ENCODE measurements around the gene HTRA1. TPM values are rescaled to one million over a fixed set of nuclear protein-coding genes. Genes with fewer than 3 reads are reported as not detected.

HTRA1 gene
- total RNA-seq, 1 experiment from 2014 or later, result 157 TPM

GRCh38 chr10:122419876-122420623, 41.3 kb upstream of the HTRA1 start:
- Mint-ChIP-seq H3K9me3 (ENCODE audit: unreplicated experiment) (no peaks in the 10 kb centered on the region), H3K4me1 (ENCODE audit: insufficient read depth, unreplicated experiment) (peaks cover 44% of the 10 kb centered on the region), H3K27ac (ENCODE audit: low read depth, unreplicated experiment) (peak overlapping the region; percentile 91), H3K36me3 (ENCODE audit: insufficient read depth, unreplicated experiment) (peaks cover 42% of the 10 kb centered on the region), H3K4me3 (ENCODE audit: unreplicated experiment) (peak overlapping the region; percentile 52), H3K27me3 (ENCODE audit: insufficient read depth, unreplicated experiment) (no peaks in the 10 kb centered on the region)
- no peak for TF ChIP-seq CTCF (IDR thresholded peaks at IDR 0.05; ENCODE audit: unreplicated experiment)
- ChIA-PET POLR2A (interaction anchor here (0.6 to 2.4 kb wide), 8 partner anchors 12 to 113 kb away, joined by 3 to 17 read pairs (median 6); partner anchors contain the start of gene PLEKHA1), CTCF (interaction anchor here (0.9 to 2.1 kb wide), 8 partner anchors 15 to 145 kb away, joined by 3 to 10 read pairs (median 4); partner anchors contain the start of gene PLEKHA1)
- no TSS peak for BruUV-seq (replicated peaks)
- intact Hi-C loops (cut with micrococcal nuclease), result loop anchor here (2.0 kb wide), 1 partner anchor 45 kb away; the partner anchor contains the start of gene PLEKHA1
- peak; percentile 81 for DNase-seq (ENCODE audit: unreplicated experiment)

GRCh38 chr10:122420624-122421007, 40.7 kb upstream of the HTRA1 start:
- ChIA-PET CTCF (no interaction called here), POLR2A (interaction anchor here (0.6 to 2.4 kb wide), 6 partner anchors 21 to 113 kb away, joined by 4 to 17 read pairs (median 8); partner anchors contain the start of gene PLEKHA1)
- H3K36me3 Mint-ChIP-seq (ENCODE audit: insufficient read depth, unreplicated experiment), result peaks cover 38% of the 10 kb centered on the region
- H3K4me3 Mint-ChIP-seq (ENCODE audit: unreplicated experiment), result peak overlapping the region; percentile 52
- peaks cover 44% of the 10 kb centered on the region for H3K4me1 Mint-ChIP-seq (ENCODE audit: insufficient read depth, unreplicated experiment)
- TF ChIP-seq CTCF (IDR thresholded peaks at IDR 0.05; ENCODE audit: unreplicated experiment), result no peak
- no peak for DNase-seq (ENCODE audit: unreplicated experiment)
- H3K9me3 Mint-ChIP-seq (ENCODE audit: unreplicated experiment), result no peaks in the 10 kb centered on the region
- H3K27ac Mint-ChIP-seq (ENCODE audit: low read depth, unreplicated experiment), result peak overlapping the region; percentile 91
- intact Hi-C loops (cut with micrococcal nuclease), result loop anchor here (2.0 kb wide), 1 partner anchor 46 kb away; the partner anchor contains the start of gene PLEKHA1
- BruUV-seq (replicated peaks), result TSS peak; percentile 77
- H3K27me3 Mint-ChIP-seq (ENCODE audit: insufficient read depth, unreplicated experiment), result no peaks in the 10 kb centered on the region

- intact Hi-C loops (cut with micrococcal nuclease), result loop anchor here (2.0 kb wide), 1 partner anchor 46 kb away; the partner anchor contains the start of gene PLEKHA1
- no TSS peak for BruUV-seq (replicated peaks)
Measured at GRCh38 chr10:122421054-122421625, 40.2 kb upstream of the HTRA1 start.

More at GRCh38 chr10:122421054-122421625, 40.2 kb upstream of the HTRA1 start:
- peaks cover 38% of the 10 kb centered on the region for H3K36me3 Mint-ChIP-seq (ENCODE audit: insufficient read depth, unreplicated experiment)
- H3K27ac Mint-ChIP-seq (ENCODE audit: low read depth, unreplicated experiment), result peak overlapping the region; percentile 91
- H3K9me3 Mint-ChIP-seq (ENCODE audit: unreplicated experiment), result no peaks in the 10 kb centered on the region
- no peak for TF ChIP-seq CTCF (IDR thresholded peaks at IDR 0.05; ENCODE audit: unreplicated experiment)
- DNase-seq (ENCODE audit: unreplicated experiment), result peak; percentile 20
- peak overlapping the region; percentile 52 for H3K4me3 Mint-ChIP-seq (ENCODE audit: unreplicated experiment)
- ChIA-PET POLR2A (interaction anchor here (0.6 to 1.8 kb wide), 5 partner anchors 21 to 1262 kb away, joined by 3 to 6 read pairs (median 4); partner anchors contain the start of gene PLEKHA1), CTCF (interaction anchor here (3.6 kb wide), 1 partner anchor 13 kb away, joined by 24 read pairs; no protein-coding TSS in a partner anchor)
- H3K4me1 Mint-ChIP-seq (ENCODE audit: insufficient read depth, unreplicated experiment), result peaks cover 44% of the 10 kb centered on the region
- H3K27me3 Mint-ChIP-seq (ENCODE audit: insufficient read depth, unreplicated experiment), result no peaks in the 10 kb centered on the region
